ENCODE measurements around the gene MALL.

- TF ChIP-seq CTCF (IDR thresholded peaks at IDR 0.05) = no peak
- no peak for TF ChIP-seq POLR2AphosphoS5 (IDR thresholded peaks at IDR 0.05)
Measured at GRCh38 chr2:110124939-110125691, 9.5 kb upstream of the MALL start.

Measured in upper lobe of left lung (tissue), 4 donors.